Astrocyte (in vitro differentiated cells and primary cell): Measurements from ENCODE around the gene CLEC2D.

ENCODE experiments used
- EZH2 ChIP-seq: IDR thresholded peaks from 2 replicates; pipeline ENCODE4 v1.6.1; 2012; ENCODE audit warnings: mild to moderate bottlenecking, low read length, inconsistent platforms; ENCODE audit not compliant: insufficient read depth
- TF ChIP-seq, protein P1 (sequence below): IDR thresholded peaks from 2 replicates; pipeline ENCODE4 v1.5.1; 2011; ENCODE audit warnings: low read depth, mild to moderate bottlenecking, inconsistent platforms, low read length, moderate library complexity; ENCODE audit not compliant: insufficient read depth

DNA sequence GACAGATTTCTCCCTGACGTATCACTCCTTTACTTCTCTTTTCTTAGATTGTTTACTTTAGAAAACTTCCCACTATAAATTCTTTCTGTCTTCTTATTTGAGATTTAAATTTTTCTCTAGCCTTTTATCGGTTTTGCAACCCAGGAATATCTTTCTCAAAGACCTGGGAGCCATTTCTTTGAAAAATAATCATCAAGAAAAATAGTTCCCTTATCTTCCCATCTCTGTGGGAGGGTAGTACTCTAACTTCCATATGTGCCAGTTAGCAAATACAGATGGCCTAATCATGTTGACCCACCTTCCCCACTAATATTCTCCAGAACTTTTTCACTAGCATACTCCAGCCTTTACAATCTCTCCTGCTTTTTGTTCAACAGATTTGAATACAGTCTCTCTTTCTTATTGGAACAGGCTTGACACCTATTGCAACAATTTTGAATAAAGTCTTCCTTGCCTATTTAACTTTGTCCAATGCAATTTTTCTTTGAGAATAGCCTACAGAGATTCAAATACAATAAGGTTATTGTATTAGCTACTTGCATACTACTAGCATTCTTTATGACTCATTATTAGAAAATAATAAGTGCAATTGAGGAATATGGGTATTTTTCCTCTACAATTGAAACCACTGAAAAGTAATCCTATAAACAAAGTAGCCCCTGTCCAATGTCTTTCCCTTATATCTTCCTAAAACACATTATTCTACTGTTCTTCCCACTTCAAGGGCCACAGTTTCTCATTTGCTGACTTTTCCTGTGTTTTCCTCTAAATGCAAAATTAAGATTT, 34.4 kb upstream of the CLEC2D start:
- TF ChIP-seq, protein P1, sequence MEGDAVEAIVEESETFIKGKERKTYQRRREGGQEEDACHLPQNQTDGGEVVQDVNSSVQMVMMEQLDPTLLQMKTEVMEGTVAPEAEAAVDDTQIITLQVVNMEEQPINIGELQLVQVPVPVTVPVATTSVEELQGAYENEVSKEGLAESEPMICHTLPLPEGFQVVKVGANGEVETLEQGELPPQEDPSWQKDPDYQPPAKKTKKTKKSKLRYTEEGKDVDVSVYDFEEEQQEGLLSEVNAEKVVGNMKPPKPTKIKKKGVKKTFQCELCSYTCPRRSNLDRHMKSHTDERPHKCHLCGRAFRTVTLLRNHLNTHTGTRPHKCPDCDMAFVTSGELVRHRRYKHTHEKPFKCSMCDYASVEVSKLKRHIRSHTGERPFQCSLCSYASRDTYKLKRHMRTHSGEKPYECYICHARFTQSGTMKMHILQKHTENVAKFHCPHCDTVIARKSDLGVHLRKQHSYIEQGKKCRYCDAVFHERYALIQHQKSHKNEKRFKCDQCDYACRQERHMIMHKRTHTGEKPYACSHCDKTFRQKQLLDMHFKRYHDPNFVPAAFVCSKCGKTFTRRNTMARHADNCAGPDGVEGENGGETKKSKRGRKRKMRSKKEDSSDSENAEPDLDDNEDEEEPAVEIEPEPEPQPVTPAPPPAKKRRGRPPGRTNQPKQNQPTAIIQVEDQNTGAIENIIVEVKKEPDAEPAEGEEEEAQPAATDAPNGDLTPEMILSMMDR = no peak
- no peak for TF ChIP-seq EZH2
